HG03558 (cell line): ENCODE results near the gene MYL2.

ENCODE experiments used
- ATAC-seq: cut with Tn5 transposase; IDR thresholded peaks from one replicate; pipeline ENCODE4 v1.9.1; 2021; ENCODE audit warnings: moderate number of reproducible peaks; ENCODE audit not compliant: unreplicated experiment; ENCODE audit errors: extremely low read depth

Gene MYL2

DNA sequence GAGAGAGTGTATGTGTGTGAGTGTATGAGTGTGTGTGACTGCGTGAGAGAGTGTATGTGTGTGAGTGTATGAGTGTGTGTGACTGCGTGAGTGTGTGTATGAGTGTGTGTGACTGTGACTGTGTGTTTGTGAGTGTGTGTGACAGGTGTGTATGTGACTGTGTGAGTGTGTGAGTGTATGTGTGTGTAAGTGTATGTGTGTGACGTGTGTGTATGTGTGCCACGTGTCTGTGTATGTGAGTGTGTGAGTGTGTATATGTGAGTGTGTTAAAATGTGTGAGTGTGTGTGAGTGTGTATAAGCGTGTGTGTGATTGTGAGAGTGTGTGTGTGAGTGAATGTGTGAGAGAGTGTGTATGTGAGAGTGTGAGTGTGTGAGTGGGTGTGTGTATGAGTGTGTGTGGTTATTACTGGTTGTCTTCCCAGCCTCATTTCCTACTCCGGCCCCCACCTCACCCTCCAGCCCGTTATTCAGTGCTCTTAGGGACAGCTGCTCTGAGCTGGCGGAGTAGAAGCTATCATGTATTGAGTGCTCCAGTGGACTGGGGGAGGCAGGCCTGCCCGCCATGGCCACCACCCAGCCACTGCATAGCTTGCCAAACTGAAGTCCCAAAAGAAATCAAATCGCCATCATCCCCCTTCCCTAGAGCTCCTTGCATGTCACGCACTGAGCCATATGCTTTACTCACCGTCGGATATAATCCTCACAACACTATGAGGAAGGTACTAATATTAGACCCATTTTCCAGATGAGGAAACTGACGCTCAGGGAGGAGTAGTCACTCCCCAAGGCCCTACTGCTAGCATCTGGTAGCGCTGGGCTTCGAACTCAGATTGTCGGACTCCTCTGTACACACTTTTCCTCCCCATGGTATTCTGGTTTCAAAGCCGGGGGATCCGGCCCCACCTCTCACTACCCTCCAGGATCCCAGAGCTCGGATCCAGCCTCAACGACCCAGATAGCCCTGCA lies 10.3 kb upstream of the MYL2 start:
- no peak for ATAC-seq

DNA sequence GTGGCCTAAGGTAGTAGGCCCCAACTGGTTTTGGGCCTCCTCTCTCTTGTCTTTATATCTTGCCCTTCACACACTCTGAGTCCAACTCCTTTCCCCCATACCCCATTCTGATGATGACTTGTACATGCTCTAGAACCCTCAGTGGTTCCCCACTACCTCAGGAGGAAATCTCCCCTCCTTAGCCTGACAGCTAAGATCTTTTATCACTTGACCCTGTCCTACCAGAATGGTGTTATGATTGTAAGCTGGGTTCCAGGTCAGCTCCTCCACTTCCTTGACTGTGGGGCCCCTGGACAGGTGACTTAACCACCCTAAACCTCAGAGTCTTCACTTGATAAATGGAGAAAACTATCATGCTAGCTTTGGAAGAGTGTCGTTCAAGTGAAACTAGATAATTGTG lies 9.4 kb upstream of the MYL2 start:
- no peak for ATAC-seq

GRCh38 chr12:110928700-110929099 lies 8.3 kb upstream of the MYL2 start:
- no peak for ATAC-seq

- ATAC-seq: no peak
Measured at GRCh38 chr12:110927546-110927945, 7.2 kb upstream of the MYL2 start.

GRCh38 chr12:110923692-110924334 lies 3.4 kb upstream of the MYL2 start:
- no peak for ATAC-seq

DNA sequence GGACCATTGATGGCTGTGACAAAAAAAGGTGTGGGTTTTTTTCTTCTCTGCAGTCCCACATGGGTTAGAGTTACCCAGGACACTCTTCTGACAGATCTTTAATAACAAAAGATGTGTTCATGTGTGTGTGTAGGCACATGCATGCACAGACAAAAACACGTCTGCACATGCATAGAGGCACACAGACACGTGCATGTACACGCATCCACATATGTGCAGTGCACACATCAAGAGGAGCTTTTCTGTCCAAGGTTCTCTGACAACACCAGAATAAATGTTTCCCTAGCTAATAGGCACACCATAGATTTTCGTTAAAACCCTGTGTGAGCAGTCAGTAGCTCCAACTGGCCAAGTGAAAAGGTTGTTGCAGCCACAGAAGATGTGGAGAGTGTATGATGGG lies 2.8 kb upstream of the MYL2 start:
- ATAC-seq: no peak

GRCh38 chr12:110922652-110923051 lies 2.3 kb upstream of the MYL2 start:
- no peak for ATAC-seq

DNA sequence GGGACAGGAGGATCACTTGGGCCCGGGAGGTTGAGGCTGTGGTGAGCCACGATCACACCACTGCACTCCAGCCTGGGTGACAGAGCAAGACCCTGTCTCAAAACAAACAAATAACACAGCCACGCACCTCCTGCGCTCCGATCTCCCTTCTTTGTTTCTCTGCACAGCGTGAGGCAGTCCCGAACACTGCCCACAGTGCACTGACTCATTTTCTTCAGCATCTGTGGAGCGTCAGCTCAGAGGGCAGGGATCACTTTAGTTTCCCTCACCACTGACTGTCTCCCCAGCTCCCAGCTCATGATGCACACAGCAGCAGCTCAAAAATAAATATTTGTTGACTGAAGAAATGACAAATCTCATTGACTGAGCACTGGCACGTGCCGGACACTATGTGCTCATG lies 883 bp upstream of the MYL2 start:
- ATAC-seq: no peak

- no peak for ATAC-seq
Measured at GRCh38 chr12:110919720-110920119, 659 bp downstream of the MYL2 start.

GRCh38 chr12:110917961-110918360 lies 2.4 kb downstream of the MYL2 start:
- no peak for ATAC-seq

DNA sequence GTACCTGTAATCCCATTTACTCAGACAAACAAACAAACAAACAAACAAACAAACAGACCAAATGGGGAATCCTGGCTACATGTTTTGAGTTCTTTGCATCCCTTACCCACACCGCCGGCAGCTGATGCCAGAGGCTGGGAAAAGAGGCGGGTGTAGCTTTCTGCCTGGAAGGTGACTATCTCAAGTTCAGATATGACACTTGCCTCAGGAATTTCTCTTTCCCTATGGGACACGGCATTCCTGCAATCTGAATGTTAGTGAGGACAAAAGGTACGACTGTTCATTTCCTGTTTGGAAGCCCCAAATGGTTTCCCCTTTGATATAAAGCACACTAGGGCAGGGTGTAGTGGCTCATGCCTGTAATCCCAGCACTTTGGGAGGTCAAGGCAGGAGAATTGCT lies 2.9 kb downstream of the MYL2 start:
- ATAC-seq: no peak

GRCh38 chr12:110916295-110916875 lies 4.0 kb downstream of the MYL2 start:
- ATAC-seq: no peak

GRCh38 chr12:110913119-110914056 lies 7.0 kb downstream of the MYL2 start:
- peak; percentile 95 for ATAC-seq

DNA sequence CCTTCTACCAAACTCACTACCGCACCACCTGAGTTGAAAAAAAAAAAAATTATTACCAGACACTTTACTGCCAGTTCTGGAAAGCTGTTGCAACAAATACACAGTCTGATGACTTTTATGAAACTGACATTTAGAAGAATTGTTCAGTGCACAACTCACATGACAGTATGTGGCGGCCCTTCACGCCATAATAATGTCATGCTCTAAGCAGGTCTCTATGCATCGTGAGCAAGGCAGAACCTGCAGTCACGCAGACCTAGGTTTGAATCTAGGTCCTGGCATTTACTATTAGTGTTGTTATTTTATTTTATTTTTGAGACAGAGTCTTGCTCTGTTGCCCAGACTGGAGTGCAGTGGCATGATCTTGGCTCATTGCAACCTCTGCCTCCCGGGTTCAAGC lies 8.1 kb downstream of the MYL2 start:
- no peak for ATAC-seq

- ATAC-seq: no peak
Measured at GRCh38 chr12:110908377-110909152, 11.8 kb downstream of the MYL2 start.

GRCh38 chr12:110907583-110907982 lies 12.8 kb downstream of the MYL2 start:
- no peak for ATAC-seq

GRCh38 chr12:110906985-110907384 lies 13.4 kb downstream of the MYL2 start:
- no peak for ATAC-seq

DNA sequence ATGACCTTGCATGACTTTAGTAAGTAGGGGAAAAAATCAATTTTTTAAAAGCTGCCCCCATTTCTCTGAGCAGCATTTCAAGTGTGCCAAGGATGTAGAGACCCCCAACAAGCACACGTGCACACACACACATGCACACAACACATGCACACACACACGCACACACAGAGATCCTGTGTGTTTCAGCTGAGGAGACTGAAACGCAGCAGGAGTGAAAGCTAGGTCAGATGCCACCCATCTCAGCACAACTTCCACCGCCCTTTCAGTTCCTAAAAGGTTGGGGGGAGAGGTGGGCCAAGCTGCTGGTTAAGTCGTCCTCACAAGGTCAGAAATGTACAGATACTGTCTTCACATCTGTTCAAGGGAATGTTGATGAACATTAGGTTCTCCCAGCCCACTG lies 13.9 kb downstream of the MYL2 start:
- ATAC-seq: no peak

- no peak for ATAC-seq
Measured at GRCh38 chr12:110906083-110906482, 14.3 kb downstream of the MYL2 start.
